ENCODE measurements around the gene LRRC41.

DNA sequence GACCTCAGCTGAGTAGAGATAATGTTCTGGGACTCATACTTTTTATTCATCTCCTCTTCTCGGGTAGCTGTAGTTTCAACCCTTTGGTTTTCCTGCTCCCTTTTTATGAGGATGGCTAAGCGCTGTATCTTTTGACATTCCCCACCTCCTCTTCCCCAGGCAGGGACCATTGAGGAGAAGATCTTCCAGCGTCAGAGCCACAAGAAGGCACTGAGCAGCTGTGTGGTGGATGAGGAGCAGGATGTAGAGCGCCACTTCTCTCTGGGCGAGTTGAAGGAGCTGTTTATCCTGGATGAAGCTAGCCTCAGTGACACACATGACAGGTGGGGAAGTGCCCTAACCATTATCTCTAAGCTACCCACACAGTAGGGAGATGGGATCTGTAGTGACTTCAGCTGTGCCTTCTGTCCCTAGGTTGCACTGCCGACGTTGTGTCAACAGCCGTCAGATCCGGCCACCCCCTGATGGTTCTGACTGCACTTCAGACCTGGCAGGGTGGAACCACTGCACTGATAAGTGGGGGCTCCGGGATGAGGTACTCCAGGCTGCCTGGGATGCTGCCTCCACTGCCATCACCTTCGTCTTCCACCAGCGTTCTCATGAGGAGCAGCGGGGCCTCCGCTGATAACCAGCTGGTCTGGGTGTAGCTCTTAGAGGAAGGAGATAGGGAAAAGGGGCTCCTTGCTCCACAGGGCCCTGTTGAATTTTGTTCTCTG lies 25.6 kb downstream of the LRRC41 start:
- no peak for TF ChIP-seq JUNB (IDR thresholded peaks at IDR 0.05; ENCODE audit: unreplicated experiment)
- TF ChIP-seq, protein P1, sequence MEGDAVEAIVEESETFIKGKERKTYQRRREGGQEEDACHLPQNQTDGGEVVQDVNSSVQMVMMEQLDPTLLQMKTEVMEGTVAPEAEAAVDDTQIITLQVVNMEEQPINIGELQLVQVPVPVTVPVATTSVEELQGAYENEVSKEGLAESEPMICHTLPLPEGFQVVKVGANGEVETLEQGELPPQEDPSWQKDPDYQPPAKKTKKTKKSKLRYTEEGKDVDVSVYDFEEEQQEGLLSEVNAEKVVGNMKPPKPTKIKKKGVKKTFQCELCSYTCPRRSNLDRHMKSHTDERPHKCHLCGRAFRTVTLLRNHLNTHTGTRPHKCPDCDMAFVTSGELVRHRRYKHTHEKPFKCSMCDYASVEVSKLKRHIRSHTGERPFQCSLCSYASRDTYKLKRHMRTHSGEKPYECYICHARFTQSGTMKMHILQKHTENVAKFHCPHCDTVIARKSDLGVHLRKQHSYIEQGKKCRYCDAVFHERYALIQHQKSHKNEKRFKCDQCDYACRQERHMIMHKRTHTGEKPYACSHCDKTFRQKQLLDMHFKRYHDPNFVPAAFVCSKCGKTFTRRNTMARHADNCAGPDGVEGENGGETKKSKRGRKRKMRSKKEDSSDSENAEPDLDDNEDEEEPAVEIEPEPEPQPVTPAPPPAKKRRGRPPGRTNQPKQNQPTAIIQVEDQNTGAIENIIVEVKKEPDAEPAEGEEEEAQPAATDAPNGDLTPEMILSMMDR (conservative IDR thresholded peaks at IDR 0.05; ENCODE audit: low read depth in 2 of 2): no peak
- TF ChIP-seq POLR2AphosphoS5 (IDR thresholded peaks at IDR 0.05; ENCODE audit: low read depth): no peak
- TF ChIP-seq REST (IDR thresholded peaks at IDR 0.05; ENCODE audit: unreplicated experiment): no peak
- TF ChIP-seq CREB1 (CRISPR knock-in tag; IDR thresholded peaks at IDR 0.05; ENCODE audit: low read depth): no peak
- no peak for TF ChIP-seq EZH2phosphoT487 (IDR thresholded peaks at IDR 0.05; ENCODE audit: unreplicated experiment)
- TF ChIP-seq ZNF114 (CRISPR knock-in tag; IDR thresholded peaks at IDR 0.05): no peak

All from GM23338 (cell line).